Lower leg skin (tissue), 4 donors: ENCODE results near the gene CEACAM1. TPM values are rescaled to one million over a fixed set of nuclear protein-coding genes. Genes with fewer than 3 reads are reported as not detected.
"Not testable (repeated sequence)": the region's sequence is repeated elsewhere in the genome, so short reads cannot be mapped to it uniquely, and the experiment has no call there.

Experiments used
- DNase-seq, 2 donors: peaks; one replicate each; pipeline ENCODE4 v3.0.0-alpha.2; 2019; ENCODE audit warnings: low spot score in 2 of 2
- H3K4me3 ChIP-seq: fragments of 200-600 bp; sonication (generic); 2 replicates; pipeline ENCODE4 v1.5.1; 2017; ENCODE audit warnings: mild to moderate bottlenecking, low read depth; ENCODE audit not compliant: poor library complexity, severe bottlenecking
- CTCF ChIP-seq, 3 donors: fragments of 450-650 bp; IDR thresholded peaks; one replicate each; pipeline ENCODE4 v1.5.1; 2016; ENCODE audit warnings: antibody characterized with exemption in 3 of 3, mild to moderate bottlenecking in 3 of 3, moderate library complexity in 2 of 3
- POLR2A ChIP-seq, 2 donors: fragments of 450-650 bp; IDR thresholded peaks; one replicate each; pipeline ENCODE4 v1.6.1; 2016 to 2017; ENCODE audit warnings: antibody characterized with exemption in 2 of 2, mild to moderate bottlenecking in 1 of 2, moderate library complexity in 1 of 2
- WGBS, 2 donors: methylation state at CpG; one replicate each; pipeline ENCODE4 v1.1.5; 2018; 5-methylcytosine and 5-hydroxymethylcytosine counted together
- intact Hi-C: fragments of 100-400 bp; cut with DNase I; formaldehyde crosslinking; loops from one replicate; pipeline ENCODE4 v1.15.0; 2023; ENCODE audit warnings: low total_unique reads
- total RNA-seq, 4 donors: library from RNA; depleted of rRNA; stranded (reverse); fragments of >200 nt; gene quantifications; one replicate each; pipeline ENCODE4 v1.1.0, GENCODE V29; 2016

Gene CEACAM1
- total RNA-seq, 4 donors from 2014 or later: 1.2 to 4.6 (median 2.7) TPM

- no peak for DNase-seq
- no peak for TF ChIP-seq CTCF (IDR thresholded peaks at IDR 0.05)
- TF ChIP-seq POLR2A (IDR thresholded peaks at IDR 0.05): no peak
- no peak overlapping the region for H3K4me3 ChIP-seq
- intact Hi-C loops: no loop called here
Observed at GRCh38 chr19:42534391-42534790, 6.1 kb upstream of the CEACAM1 start.

- peak in 1 of 2 donors; percentile 15 for DNase-seq
- 82 to 91% methylated on average over 2 of the region's 2 CpGs for WGBS, 2 donors
- H3K4me3 ChIP-seq: no peak overlapping the region
- TF ChIP-seq CTCF (IDR thresholded peaks at IDR 0.05) (no peak), POLR2A (IDR thresholded peaks at IDR 0.05) (no peak)
- intact Hi-C loops: no loop called here
Observed at GRCh38 chr19:42532891-42533290, 4.6 kb upstream of the CEACAM1 start.

GRCh38 chr19:42531313-42531712 lies 3.0 kb upstream of the CEACAM1 start:
- intact Hi-C loops: no loop called here
- no peak overlapping the region for H3K4me3 ChIP-seq
- WGBS, 2 donors: 89 to 92% methylated on average over 3 of the region's 3 CpGs
- TF ChIP-seq CTCF (IDR thresholded peaks at IDR 0.05) (no peak), POLR2A (IDR thresholded peaks at IDR 0.05) (no peak)
- DNase-seq: peak in 1 of 2 donors; percentile 49

- peak in 1 of 3 donors; percentile 59 for TF ChIP-seq CTCF (IDR thresholded peaks at IDR 0.05)
- no peak for TF ChIP-seq POLR2A (IDR thresholded peaks at IDR 0.05)
- WGBS, 2 donors: 69 to 83% methylated on average over 3 of the region's 3 CpGs
- intact Hi-C loops: loop anchor here (5.0 kb wide), 1 partner anchor 82 kb away; no protein-coding TSS in a partner anchor
- peak; percentile 32 to 87 for DNase-seq
- H3K4me3 ChIP-seq: no peak overlapping the region
Observed at GRCh38 chr19:42529248-42529764, 1.0 kb upstream of the CEACAM1 start.

GRCh38 chr19:42524943-42525342 lies 3.3 kb downstream of the CEACAM1 start:
- intact Hi-C loops: loop anchor here (5.0 kb wide), 1 partner anchor 78 kb away; no protein-coding TSS in a partner anchor
- TF ChIP-seq POLR2A (IDR thresholded peaks at IDR 0.05): no peak
- no peak for TF ChIP-seq CTCF (IDR thresholded peaks at IDR 0.05)
- WGBS, 2 donors: 92 to 94% methylated on average over 2 of the region's 2 CpGs
- no peak overlapping the region for H3K4me3 ChIP-seq
- peak in 1 of 2 donors; percentile 20 for DNase-seq

- no peak overlapping the region for H3K4me3 ChIP-seq
- 71 to 87% methylated on average over 5 of the region's 5 CpGs for WGBS, 2 donors
- intact Hi-C loops: no loop called here
- peak in 1 of 2 donors; percentile 76 for DNase-seq
- no peak for TF ChIP-seq POLR2A (IDR thresholded peaks at IDR 0.05)
- TF ChIP-seq CTCF (IDR thresholded peaks at IDR 0.05): no peak
Observed at GRCh38 chr19:42524250-42524649, 4.0 kb downstream of the CEACAM1 start.

- intact Hi-C loops, H3K4me3 ChIP-seq: not testable (repeated sequence)
- WGBS, 2 donors: 91 to 95% methylated on average over 12 of the region's 12 CpGs
- peak in 1 of 2 donors; percentile 76 for DNase-seq
Observed at GRCh38 chr19:42522262-42522661, 6.0 kb downstream of the CEACAM1 start.
